Uterus (tissue), 2 donors: ENCODE data around the gene CHD2.

Experiments
- CTCF ChIP-seq, 4 experiments: fragments of 200-600 bp in 2 of 4; fragments of 450-650 bp in 2 of 4; sonication (generic) in 2 of 4; IDR thresholded peaks; one replicate each; pipeline ENCODE4 v1.5.1; 2016 to 2019; ENCODE audit warnings: antibody characterized with exemption in 4 of 4, mild to moderate bottlenecking in 2 of 4, moderate library complexity in 1 of 4
- POLR2A ChIP-seq, 2 donors: fragments of 450-650 bp; IDR thresholded peaks; one replicate each; pipeline ENCODE4 v1.6.1; 2016; ENCODE audit warnings: antibody characterized with exemption in 2 of 2, mild to moderate bottlenecking in 1 of 2, moderate library complexity in 1 of 2

GRCh38 chr15:93057618-93058017 is 157.5 kb downstream of the CHD2 start:
- TF ChIP-seq POLR2A (IDR thresholded peaks at IDR 0.05) (no peak), CTCF (IDR thresholded peaks at IDR 0.05) (no peak)
